GM23338 (cell line): ENCODE results near the gene FKBP8. TPM values are rescaled to one million over a fixed set of nuclear protein-coding genes. Genes with fewer than 3 reads are reported as not detected.

Source experiments
- ATAC-seq: fragments of 200-7000 bp; cut with Tn5 transposase; 3 replicates; pipeline ENCODE4 v1.9.1; 2020
- DNase-seq: peaks from one replicate; pipeline ENCODE4 v3.0.0-alpha.2; 2015; ENCODE audit warnings: low spot score
- H2AFZ ChIP-seq: fragments of 200-600 bp; sonication (generic); 2 replicates; pipeline ENCODE4 v1.8.0; 2016; ENCODE audit warnings: antibody characterized with exemption, mild to moderate bottlenecking, moderate library complexity
- H3F3A ChIP-seq: fragments of 200-600 bp; sonication (generic); replicated peaks from 2 replicates; pipeline ENCODE4 v1.8.0; 2017; ENCODE audit warnings: antibody characterized with exemption, mixed run types, low read depth
- H3K27ac ChIP-seq: fragments of 200-600 bp; sonication (generic); 2 replicates; pipeline ENCODE4 v1.6.1; 2016; ENCODE audit warnings: low read depth
- H3K27me3 ChIP-seq: fragments of 200-600 bp; sonication (generic); 2 replicates; pipeline ENCODE4 v1.8.0; 2016; ENCODE audit warnings: mild to moderate bottlenecking, mixed run types, moderate library complexity; ENCODE audit not compliant: insufficient read depth
- H3K36me3 ChIP-seq: fragments of 200-600 bp; sonication (generic); 2 replicates; pipeline ENCODE4 v1.8.0; 2016; ENCODE audit warnings: mild to moderate bottlenecking; ENCODE audit not compliant: insufficient read depth
- H3K4me1 ChIP-seq: fragments of 200-600 bp; sonication (generic); 2 replicates; pipeline ENCODE4 v1.8.0; 2016; ENCODE audit warnings: mild to moderate bottlenecking, moderate library complexity; ENCODE audit not compliant: insufficient read depth
- H3K4me2 ChIP-seq: fragments of 200-600 bp; sonication (generic); 2 replicates; pipeline ENCODE4 v1.7.1; 2017; ENCODE audit warnings: mixed run types
- H3K4me3 ChIP-seq: fragments of 200-600 bp; sonication (generic); 2 replicates; pipeline ENCODE4 v1.6.1; 2016; ENCODE audit warnings: mixed run types
- H3K79me2 ChIP-seq: fragments of 200-600 bp; sonication (generic); replicated peaks from 2 replicates; pipeline ENCODE4 v1.8.0; 2017; ENCODE audit warnings: mild to moderate bottlenecking; ENCODE audit not compliant: insufficient read depth
- H3K9me2 ChIP-seq: fragments of 200-600 bp; sonication (generic); 2 replicates; pipeline ENCODE4 v1.8.0; 2017; ENCODE audit not compliant: insufficient read depth
- H4K20me1 ChIP-seq: fragments of 200-600 bp; sonication (generic); replicated peaks from 2 replicates; pipeline ENCODE4 v1.8.0; 2017; ENCODE audit warnings: mild to moderate bottlenecking; ENCODE audit not compliant: insufficient read depth
- H3K27ac Mint-ChIP-seq: 2 replicates; pipeline ENCODE4 v1.8.0; 2020; ENCODE audit warnings: inconsistent platforms, mild to moderate bottlenecking, moderate library complexity, mixed read lengths
- H3K27me3 Mint-ChIP-seq: 3 replicates; pipeline ENCODE4 v1.8.0; 2022; ENCODE audit warnings: low read depth, mild to moderate bottlenecking, moderate library complexity, mixed read lengths, inconsistent platforms; ENCODE audit not compliant: insufficient read depth, poor library complexity
- H3K36me3 Mint-ChIP-seq: 3 replicates; pipeline ENCODE4 v1.8.0; 2021; ENCODE audit warnings: low read depth, mild to moderate bottlenecking, inconsistent platforms, moderate library complexity, mixed read lengths
- H3K4me1 Mint-ChIP-seq: 3 replicates; pipeline ENCODE4 v1.8.0; 2020; ENCODE audit warnings: mild to moderate bottlenecking, inconsistent platforms, mixed read lengths
- H3K4me3 Mint-ChIP-seq: 3 replicates; pipeline ENCODE4 v1.8.0; 2021; ENCODE audit warnings: moderate library complexity, mild to moderate bottlenecking, inconsistent platforms, mixed read lengths
- H3K9me3 Mint-ChIP-seq: 3 replicates; pipeline ENCODE4 v1.8.0; 2020; ENCODE audit warnings: moderate library complexity, mild to moderate bottlenecking, inconsistent platforms, mixed read lengths
- EZH2phosphoT487 ChIP-seq: fragments of 200-600 bp; sonication (generic); IDR thresholded peaks from one replicate; pipeline ENCODE4 v1.8.1; 2018; ENCODE audit warnings: antibody characterized with exemption; ENCODE audit not compliant: unreplicated experiment
- JUNB ChIP-seq: IDR thresholded peaks from one replicate; pipeline ENCODE4 v1.6.1; 2016; ENCODE audit warnings: antibody characterized with exemption; ENCODE audit not compliant: unreplicated experiment
- POLR2AphosphoS5 ChIP-seq: IDR thresholded peaks from 2 replicates; pipeline ENCODE4 v1.6.1; 2016; ENCODE audit warnings: antibody characterized with exemption, low read depth
- STAT1 ChIP-seq: IDR thresholded peaks from one replicate; pipeline ENCODE4 v1.6.1; 2016; ENCODE audit warnings: antibody characterized with exemption; ENCODE audit not compliant: unreplicated experiment
- ZNF114 ChIP-seq: fragments of 250-450 bp; sonication (Bioruptor Pico); IDR thresholded peaks from 2 replicates; pipeline ENCODE4 v1.5.0; 2020; ENCODE audit warnings: mild to moderate bottlenecking, moderate library complexity
- ZNF331 ChIP-seq: fragments of 250-450 bp; sonication (Bioruptor Pico); IDR thresholded peaks from 2 replicates; pipeline ENCODE4 v1.5.0; 2020; ENCODE audit warnings: low read depth, mild to moderate bottlenecking, moderate library complexity
- polyA plus RNA-seq: library from polyadenylated mRNA; unstranded; fragments of >200 nt; fragmentation: Nextera tagmentation; extraction: Ambion mirVana; gene quantifications from 2 replicates; pipeline ENCODE4 v1.2.1, GENCODE V29; 2016
- total RNA-seq: library from RNA; depleted of rRNA; stranded (reverse); fragments of >200 nt; shearing (Covaris generic); gene quantifications from 2 replicates; pipeline ENCODE4 v1.2.3, GENCODE V29; 2014
- TF ChIP-seq, protein P1 (sequence below): IDR thresholded peaks from 2 replicates; pipeline ENCODE4 v1.6.1; 2016; ENCODE audit warnings: antibody characterized with exemption
- TF ChIP-seq, protein P2 (sequence below): fragments of 250-450 bp; sonication (Bioruptor Pico); IDR thresholded peaks from 2 replicates; pipeline ENCODE4 v1.5.0; 2020; ENCODE audit warnings: mild to moderate bottlenecking, moderate library complexity

FKBP8 gene
- total and polyA plus RNA-seq, 2 experiments from 2014 or later: 158 to 367 TPM

DNA sequence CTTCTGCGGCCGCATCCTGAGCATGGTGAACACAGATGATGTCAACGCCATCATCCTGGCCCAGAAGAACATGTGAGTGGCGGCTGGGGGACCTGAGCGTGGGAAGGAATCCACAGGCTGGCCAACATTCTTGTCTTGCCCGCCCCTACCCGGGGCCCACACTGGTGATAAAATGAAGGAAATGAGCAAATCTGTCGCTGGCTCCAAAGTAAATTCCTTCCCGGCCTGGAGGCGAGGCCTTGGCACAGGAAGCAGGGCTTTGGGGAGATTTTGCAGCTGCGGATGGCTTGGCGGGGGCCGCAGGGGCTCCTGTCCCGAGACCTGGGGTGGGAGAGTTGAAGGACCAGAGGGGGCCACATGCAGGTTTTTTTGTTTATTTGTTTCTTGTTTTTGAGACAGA lies 18.7 kb upstream of the FKBP8 start:
- TF ChIP-seq POLR2AphosphoS5 (no peak), ZNF331 (CRISPR knock-in tag) (no peak), EZH2phosphoT487 (no peak), JUNB (no peak), ZNF114 (CRISPR knock-in tag) (no peak), STAT1 (no peak)
- TF ChIP-seq, protein P1, sequence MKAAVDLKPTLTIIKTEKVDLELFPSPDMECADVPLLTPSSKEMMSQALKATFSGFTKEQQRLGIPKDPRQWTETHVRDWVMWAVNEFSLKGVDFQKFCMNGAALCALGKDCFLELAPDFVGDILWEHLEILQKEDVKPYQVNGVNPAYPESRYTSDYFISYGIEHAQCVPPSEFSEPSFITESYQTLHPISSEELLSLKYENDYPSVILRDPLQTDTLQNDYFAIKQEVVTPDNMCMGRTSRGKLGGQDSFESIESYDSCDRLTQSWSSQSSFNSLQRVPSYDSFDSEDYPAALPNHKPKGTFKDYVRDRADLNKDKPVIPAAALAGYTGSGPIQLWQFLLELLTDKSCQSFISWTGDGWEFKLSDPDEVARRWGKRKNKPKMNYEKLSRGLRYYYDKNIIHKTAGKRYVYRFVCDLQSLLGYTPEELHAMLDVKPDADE: no peak
- TF ChIP-seq, protein P2, sequence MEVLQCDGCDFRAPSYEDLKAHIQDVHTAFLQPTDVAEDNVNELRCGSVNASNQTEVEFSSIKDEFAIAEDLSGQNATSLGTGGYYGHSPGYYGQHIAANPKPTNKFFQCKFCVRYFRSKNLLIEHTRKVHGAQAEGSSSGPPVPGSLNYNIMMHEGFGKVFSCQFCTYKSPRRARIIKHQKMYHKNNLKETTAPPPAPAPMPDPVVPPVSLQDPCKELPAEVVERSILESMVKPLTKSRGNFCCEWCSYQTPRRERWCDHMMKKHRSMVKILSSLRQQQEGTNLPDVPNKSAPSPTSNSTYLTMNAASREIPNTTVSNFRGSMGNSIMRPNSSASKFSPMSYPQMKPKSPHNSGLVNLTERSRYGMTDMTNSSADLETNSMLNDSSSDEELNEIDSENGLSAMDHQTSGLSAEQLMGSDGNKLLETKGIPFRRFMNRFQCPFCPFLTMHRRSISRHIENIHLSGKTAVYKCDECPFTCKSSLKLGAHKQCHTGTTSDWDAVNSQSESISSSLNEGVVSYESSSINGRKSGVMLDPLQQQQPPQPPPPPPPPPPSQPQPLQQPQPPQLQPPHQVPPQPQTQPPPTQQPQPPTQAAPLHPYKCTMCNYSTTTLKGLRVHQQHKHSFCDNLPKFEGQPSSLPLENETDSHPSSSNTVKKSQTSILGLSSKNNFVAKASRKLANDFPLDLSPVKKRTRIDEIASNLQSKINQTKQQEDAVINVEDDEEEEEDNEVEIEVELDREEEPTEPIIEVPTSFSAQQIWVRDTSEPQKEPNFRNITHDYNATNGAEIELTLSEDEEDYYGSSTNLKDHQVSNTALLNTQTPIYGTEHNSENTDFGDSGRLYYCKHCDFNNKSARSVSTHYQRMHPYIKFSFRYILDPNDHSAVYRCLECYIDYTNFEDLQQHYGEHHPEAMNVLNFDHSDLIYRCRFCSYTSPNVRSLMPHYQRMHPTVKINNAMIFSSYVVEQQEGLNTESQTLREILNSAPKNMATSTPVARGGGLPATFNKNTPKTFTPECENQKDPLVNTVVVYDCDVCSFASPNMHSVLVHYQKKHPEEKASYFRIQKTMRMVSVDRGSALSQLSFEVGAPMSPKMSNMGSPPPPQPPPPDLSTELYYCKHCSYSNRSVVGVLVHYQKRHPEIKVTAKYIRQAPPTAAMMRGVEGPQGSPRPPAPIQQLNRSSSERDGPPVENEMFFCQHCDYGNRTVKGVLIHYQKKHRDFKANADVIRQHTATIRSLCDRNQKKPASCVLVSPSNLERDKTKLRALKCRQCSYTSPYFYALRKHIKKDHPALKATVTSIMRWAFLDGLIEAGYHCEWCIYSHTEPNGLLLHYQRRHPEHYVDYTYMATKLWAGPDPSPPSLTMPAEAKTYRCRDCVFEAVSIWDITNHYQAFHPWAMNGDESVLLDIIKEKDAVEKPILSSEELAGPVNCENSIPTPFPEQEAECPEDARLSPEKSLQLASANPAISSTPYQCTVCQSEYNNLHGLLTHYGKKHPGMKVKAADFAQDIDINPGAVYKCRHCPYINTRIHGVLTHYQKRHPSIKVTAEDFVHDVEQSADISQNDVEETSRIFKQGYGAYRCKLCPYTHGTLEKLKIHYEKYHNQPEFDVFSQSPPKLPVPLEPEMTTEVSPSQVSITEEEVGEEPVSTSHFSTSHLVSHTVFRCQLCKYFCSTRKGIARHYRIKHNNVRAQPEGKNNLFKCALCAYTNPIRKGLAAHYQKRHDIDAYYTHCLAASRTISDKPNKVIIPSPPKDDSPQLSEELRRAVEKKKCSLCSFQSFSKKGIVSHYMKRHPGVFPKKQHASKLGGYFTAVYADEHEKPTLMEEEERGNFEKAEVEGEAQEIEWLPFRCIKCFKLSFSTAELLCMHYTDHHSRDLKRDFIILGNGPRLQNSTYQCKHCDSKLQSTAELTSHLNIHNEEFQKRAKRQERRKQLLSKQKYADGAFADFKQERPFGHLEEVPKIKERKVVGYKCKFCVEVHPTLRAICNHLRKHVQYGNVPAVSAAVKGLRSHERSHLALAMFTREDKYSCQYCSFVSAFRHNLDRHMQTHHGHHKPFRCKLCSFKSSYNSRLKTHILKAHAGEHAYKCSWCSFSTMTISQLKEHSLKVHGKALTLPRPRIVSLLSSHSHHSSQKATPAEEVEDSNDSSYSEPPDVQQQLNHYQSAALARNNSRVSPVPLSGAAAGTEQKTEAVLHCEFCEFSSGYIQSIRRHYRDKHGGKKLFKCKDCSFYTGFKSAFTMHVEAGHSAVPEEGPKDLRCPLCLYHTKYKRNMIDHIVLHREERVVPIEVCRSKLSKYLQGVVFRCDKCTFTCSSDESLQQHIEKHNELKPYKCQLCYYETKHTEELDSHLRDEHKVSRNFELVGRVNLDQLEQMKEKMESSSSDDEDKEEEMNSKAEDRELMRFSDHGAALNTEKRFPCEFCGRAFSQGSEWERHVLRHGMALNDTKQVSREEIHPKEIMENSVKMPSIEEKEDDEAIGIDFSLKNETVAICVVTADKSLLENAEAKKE (CRISPR knock-in tag): no peak
- H3K79me2 ChIP-seq: peaks cover 33% of the 10 kb centered on the region
- H4K20me1 ChIP-seq: peaks cover 7% of the 10 kb centered on the region
- H3K9me2 ChIP-seq: no peaks in the 10 kb centered on the region
- ATAC-seq (no peak), DNase-seq (no peak)
- no peaks in the 10 kb centered on the region for H3K27me3 ChIP-seq
- Mint-ChIP-seq H3K27ac (no peak overlapping the region), H3K4me3 (no peak overlapping the region), H3K36me3 (peaks cover 40% of the 10 kb centered on the region; the same call in 2 of the 3 replicates), H3K4me1 (peaks cover 8% of the 10 kb centered on the region; the same call in 2 of the 3 replicates), H3K9me3 (no peaks in the 10 kb centered on the region), H3K27me3 (peaks cover 6% of the 10 kb centered on the region)
- H2AFZ ChIP-seq: no peak overlapping the region
- no peak overlapping the region for H3K4me3 ChIP-seq
- 0 out of 2 replicates have a peak, but pooled peaks cover 8% of the 10 kb centered on the region for H3K4me1 ChIP-seq
- peaks cover 7% of the 10 kb centered on the region; the same call in 1 of the 2 replicates for H3K36me3 ChIP-seq
- H3F3A ChIP-seq: peaks cover 11% of the 10 kb centered on the region; the same call in 1 of the 2 replicates
- no peak overlapping the region for H3K27ac ChIP-seq
- H3K4me2 ChIP-seq: no peak overlapping the region
